Upper lobe of left lung (tissue), 4 donors: ENCODE measurements around the gene NRDC.

ENCODE experiments used
- CTCF ChIP-seq, 6 experiments: fragments of 450-650 bp in 4 of 6; fragments of 200-600 bp in 2 of 6; sonication (generic) in 2 of 6; IDR thresholded peaks; one replicate each; pipeline ENCODE4 v1.5.1; 2016 to 2019; ENCODE audit warnings: antibody characterized with exemption in 6 of 6
- EP300 ChIP-seq, 4 donors: sonication (generic); formaldehyde crosslinking; IDR thresholded peaks; one replicate each; pipeline ENCODE4 v1.5.1; 2017; ENCODE audit warnings: antibody characterized with exemption in 4 of 4, control low read depth in 2 of 4
- POLR2A ChIP-seq, 4 donors: fragments of 450-650 bp; IDR thresholded peaks; one replicate each; pipeline ENCODE4 v1.5.1; 2016 to 2017; ENCODE audit warnings: antibody characterized with exemption in 4 of 4, mild to moderate bottlenecking in 2 of 4
- POLR2AphosphoS5 ChIP-seq, 2 donors: sonication (generic); formaldehyde crosslinking; IDR thresholded peaks; one replicate each; pipeline ENCODE4 v1.5.1; 2017; ENCODE audit warnings: antibody characterized with exemption in 2 of 2

GRCh38 chr1:51749151-51749550 lies 129.4 kb downstream of the NRDC start:
- no peak for TF ChIP-seq CTCF (IDR thresholded peaks at IDR 0.05)
- no peak for TF ChIP-seq POLR2AphosphoS5 (IDR thresholded peaks at IDR 0.05)
- TF ChIP-seq POLR2A (IDR thresholded peaks at IDR 0.05) = no peak
- no peak for TF ChIP-seq EP300 (IDR thresholded peaks at IDR 0.05)
